ENCODE data around the gene WDFY2.
A peak's percentile ranks its signal among the peaks of the same experiment; 100 is the strongest.

Gene WDFY2

DNA sequence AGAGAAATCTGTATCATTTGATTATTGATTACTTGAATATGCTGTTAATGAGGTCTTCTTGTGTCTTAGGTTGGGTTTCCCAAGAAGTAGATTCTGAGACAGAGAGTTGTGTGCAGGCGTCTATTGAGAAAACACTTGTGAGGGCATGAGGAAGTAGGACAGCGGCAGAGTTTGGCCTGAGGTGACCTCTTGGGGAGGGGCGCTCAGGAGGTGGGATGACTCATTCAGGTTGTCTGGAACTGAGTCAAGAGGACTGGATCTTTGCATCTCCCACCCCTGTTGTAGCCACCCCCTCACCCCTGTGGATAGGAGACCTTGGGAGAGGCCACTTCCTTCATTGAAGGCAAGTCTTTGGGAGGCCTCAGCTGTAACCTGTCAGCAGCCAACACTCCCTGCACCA is 35.2 kb upstream of the WDFY2 start:
- peaks cover 60% of the 10 kb centered on the region for H3K4me1 ChIP-seq (ENCODE audit: low read length)
- no peaks in the 10 kb centered on the region for H3K9me3 ChIP-seq (ENCODE audit: insufficient read depth, low read length)
- H3K36me3 ChIP-seq (replicated peaks; ENCODE audit: low read depth, low read length), result no peaks in the 10 kb centered on the region
- peak overlapping the region; percentile 44 for H3K9ac ChIP-seq (ENCODE audit: low read length)
- H3K27ac ChIP-seq (ENCODE audit: low read length), result peak overlapping the region; percentile 82
- H4K20me1 ChIP-seq (ENCODE audit: insufficient read depth, low read length), result no peaks in the 10 kb centered on the region
- H2AFZ ChIP-seq (ENCODE audit: low read depth, low read length), result peak overlapping the region; percentile 23; the same call in 1 of the 2 replicates
- TF ChIP-seq, protein P1, sequence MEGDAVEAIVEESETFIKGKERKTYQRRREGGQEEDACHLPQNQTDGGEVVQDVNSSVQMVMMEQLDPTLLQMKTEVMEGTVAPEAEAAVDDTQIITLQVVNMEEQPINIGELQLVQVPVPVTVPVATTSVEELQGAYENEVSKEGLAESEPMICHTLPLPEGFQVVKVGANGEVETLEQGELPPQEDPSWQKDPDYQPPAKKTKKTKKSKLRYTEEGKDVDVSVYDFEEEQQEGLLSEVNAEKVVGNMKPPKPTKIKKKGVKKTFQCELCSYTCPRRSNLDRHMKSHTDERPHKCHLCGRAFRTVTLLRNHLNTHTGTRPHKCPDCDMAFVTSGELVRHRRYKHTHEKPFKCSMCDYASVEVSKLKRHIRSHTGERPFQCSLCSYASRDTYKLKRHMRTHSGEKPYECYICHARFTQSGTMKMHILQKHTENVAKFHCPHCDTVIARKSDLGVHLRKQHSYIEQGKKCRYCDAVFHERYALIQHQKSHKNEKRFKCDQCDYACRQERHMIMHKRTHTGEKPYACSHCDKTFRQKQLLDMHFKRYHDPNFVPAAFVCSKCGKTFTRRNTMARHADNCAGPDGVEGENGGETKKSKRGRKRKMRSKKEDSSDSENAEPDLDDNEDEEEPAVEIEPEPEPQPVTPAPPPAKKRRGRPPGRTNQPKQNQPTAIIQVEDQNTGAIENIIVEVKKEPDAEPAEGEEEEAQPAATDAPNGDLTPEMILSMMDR (IDR thresholded peaks at IDR 0.05; ENCODE audit: low read depth, low read length), result no peak
- no peak for TF ChIP-seq EZH2phosphoT487 (IDR thresholded peaks at IDR 0.05; ENCODE audit: low read depth)
- no peaks in the 10 kb centered on the region for H3K27me3 ChIP-seq (ENCODE audit: low read depth, low read length)
- H3K4me3 ChIP-seq (ENCODE audit: low read length), result peak overlapping the region; percentile 28
- no peaks in the 10 kb centered on the region for H3K79me2 ChIP-seq (ENCODE audit: low read length)
- H3K4me2 ChIP-seq (ENCODE audit: low read length), result peak overlapping the region; percentile 60

DNA sequence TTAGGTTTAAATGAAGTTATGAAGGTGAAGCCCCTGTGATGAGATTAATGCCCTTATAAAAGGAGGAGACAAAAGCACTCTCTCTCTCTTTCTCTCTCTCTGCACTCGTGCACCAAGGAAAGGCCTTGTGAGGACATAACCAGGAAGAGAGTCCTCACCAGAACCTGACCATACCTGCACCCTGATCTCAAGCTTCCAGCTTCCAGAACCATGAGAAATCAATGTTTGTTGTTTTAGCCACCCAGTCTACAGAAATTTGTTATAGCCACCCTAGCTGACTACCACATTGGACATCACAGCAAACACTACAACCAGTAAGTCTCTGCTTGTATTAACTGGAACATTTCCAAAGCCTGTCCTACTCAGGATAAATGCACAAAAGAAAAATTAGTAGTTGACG is 34.7 kb upstream of the WDFY2 start:
- H3K9me3 ChIP-seq (ENCODE audit: insufficient read depth, low read length), result no peaks in the 10 kb centered on the region
- peak overlapping the region; percentile 15 for H2AFZ ChIP-seq (ENCODE audit: low read depth, low read length)
- peak overlapping the region; percentile 60 for H3K4me2 ChIP-seq (ENCODE audit: low read length)
- H3K4me1 ChIP-seq (ENCODE audit: low read length), result peaks cover 60% of the 10 kb centered on the region
- no peaks in the 10 kb centered on the region for H3K79me2 ChIP-seq (ENCODE audit: low read length)
- TF ChIP-seq, protein P1 (IDR thresholded peaks at IDR 0.05; ENCODE audit: low read depth, low read length), result no peak
- TF ChIP-seq EZH2phosphoT487 (IDR thresholded peaks at IDR 0.05; ENCODE audit: low read depth), result no peak
- H3K4me3 ChIP-seq (ENCODE audit: low read length), result peak overlapping the region; percentile 28
- H3K9ac ChIP-seq (ENCODE audit: low read length), result peak overlapping the region; percentile 44
- H4K20me1 ChIP-seq (ENCODE audit: insufficient read depth, low read length), result no peaks in the 10 kb centered on the region
- H3K27me3 ChIP-seq (ENCODE audit: low read depth, low read length), result no peaks in the 10 kb centered on the region
- peak overlapping the region; percentile 82 for H3K27ac ChIP-seq (ENCODE audit: low read length)
- no peaks in the 10 kb centered on the region for H3K36me3 ChIP-seq (replicated peaks; ENCODE audit: low read depth, low read length)

DNA sequence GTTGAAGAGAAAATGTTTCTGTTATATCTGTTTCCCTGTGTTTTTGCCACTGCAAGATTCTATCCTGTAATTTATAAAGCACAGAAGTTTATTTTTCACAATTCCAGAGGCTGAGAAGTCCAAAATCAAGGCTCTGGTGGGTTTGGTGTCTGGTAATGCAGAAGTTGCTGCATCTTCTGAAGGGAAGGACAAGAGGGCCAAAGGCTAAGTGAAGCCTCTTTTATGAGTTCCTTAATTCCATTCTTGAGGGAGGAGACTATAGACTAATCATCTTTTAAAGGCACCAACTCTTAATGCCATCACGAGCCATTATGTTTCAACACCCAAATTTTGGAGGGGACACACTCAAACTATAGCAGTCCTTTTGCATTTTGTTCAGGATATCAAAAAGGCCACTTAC is 34.1 kb upstream of the WDFY2 start:
- H2AFZ ChIP-seq (ENCODE audit: low read depth, low read length), result peak overlapping the region; percentile 15; the same call in 1 of the 2 replicates
- peak overlapping the region; percentile 82 for H3K27ac ChIP-seq (ENCODE audit: low read length)
- H3K27me3 ChIP-seq (ENCODE audit: low read depth, low read length), result no peaks in the 10 kb centered on the region
- H3K4me3 ChIP-seq (ENCODE audit: low read length), result no peak overlapping the region
- H3K36me3 ChIP-seq (replicated peaks; ENCODE audit: low read depth, low read length), result no peaks in the 10 kb centered on the region
- H3K9me3 ChIP-seq (ENCODE audit: insufficient read depth, low read length), result no peaks in the 10 kb centered on the region
- H3K4me2 ChIP-seq (ENCODE audit: low read length), result 0 out of 2 replicates have a peak overlapping the region, but pooled peaks have one; percentile 60
- peak overlapping the region; percentile 44; the same call in 1 of the 2 replicates for H3K9ac ChIP-seq (ENCODE audit: low read length)
- peaks cover 60% of the 10 kb centered on the region for H3K4me1 ChIP-seq (ENCODE audit: low read length)
- no peaks in the 10 kb centered on the region for H4K20me1 ChIP-seq (ENCODE audit: insufficient read depth, low read length)
- TF ChIP-seq EZH2phosphoT487 (IDR thresholded peaks at IDR 0.05; ENCODE audit: low read depth), result no peak
- no peaks in the 10 kb centered on the region for H3K79me2 ChIP-seq (ENCODE audit: low read length)

DNA sequence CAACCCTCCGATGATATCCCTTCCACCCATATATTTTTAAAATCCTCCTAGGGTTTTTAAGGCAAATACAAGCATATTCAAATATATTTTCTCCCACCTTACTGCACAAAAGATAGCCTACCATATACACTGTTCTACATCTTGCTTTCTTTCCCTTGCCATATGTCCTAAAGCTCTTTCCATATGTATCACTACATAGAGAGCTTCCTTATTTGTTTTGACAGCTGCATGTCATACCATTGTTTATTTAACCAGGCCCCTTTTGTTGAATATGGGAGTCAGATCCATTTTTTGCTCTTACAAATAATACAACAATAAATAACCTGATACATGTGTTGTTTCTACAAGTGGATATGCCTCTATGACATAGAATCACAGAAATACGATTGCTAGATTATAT is 32.8 kb upstream of the WDFY2 start:
- Histone ChIP-seq H3K9me3 (ENCODE audit: insufficient read depth, low read length) (no peaks in the 10 kb centered on the region), H3K27me3 (ENCODE audit: low read depth, low read length) (no peaks in the 10 kb centered on the region), H3K36me3 (replicated peaks; ENCODE audit: low read depth, low read length) (no peaks in the 10 kb centered on the region), H4K20me1 (ENCODE audit: insufficient read depth, low read length) (no peaks in the 10 kb centered on the region), H3K79me2 (ENCODE audit: low read length) (no peaks in the 10 kb centered on the region), H3K4me1 (ENCODE audit: low read length) (peaks cover 60% of the 10 kb centered on the region), H2AFZ (ENCODE audit: low read depth, low read length) (0 out of 2 replicates have a peak overlapping the region, but pooled peaks have one; percentile 75), H3K9ac (ENCODE audit: low read length) (peak overlapping the region; percentile 44), H3K4me3 (ENCODE audit: low read length) (peak overlapping the region; percentile 51), H3K4me2 (ENCODE audit: low read length) (peak overlapping the region; percentile 81), H3K27ac (ENCODE audit: low read length) (peak overlapping the region; percentile 83)
- no peak for TF ChIP-seq EZH2phosphoT487 (IDR thresholded peaks at IDR 0.05; ENCODE audit: low read depth)
- TF ChIP-seq, protein P1 (IDR thresholded peaks at IDR 0.05; ENCODE audit: low read depth, low read length), result no peak
